ENCODE data around the gene AQP2. TPM values are rescaled to one million over a fixed set of nuclear protein-coding genes. Genes with fewer than 3 reads are reported as not detected.

Gene AQP2
- total RNA-seq, 4 donors from 2014 or later = not detected

GRCh38 chr12:49998453-49998852 lies 47.9 kb downstream of the AQP2 start:
- Histone ChIP-seq H3K9me3 (no peaks in the 10 kb centered on the region), H3K27me3 (no peaks in the 10 kb centered on the region), H3K36me3 (peaks cover 0 to 39% (median 9%) of the 10 kb centered on the region in 4 donors), H3K4me3 (no peak overlapping the region), H3K4me1 (no peaks in the 10 kb centered on the region), H3K27ac (no peak overlapping the region)
- intact Hi-C loops (cut with DNase I; ENCODE audit: low total_unique reads) (no loop called here), in situ Hi-C loops (cut with MboI; ENCODE audit: low pct_ligation_motif_present in 1 of 4, low pct_unique_long_range_greater_than_20kb in 1 of 4, low sequenced_read_pairs in 3 of 4) (no loop called here)
- TF ChIP-seq POLR2AphosphoS5 (IDR thresholded peaks at IDR 0.05) (no peak), EP300 (IDR thresholded peaks at IDR 0.05; ENCODE audit: low read depth) (no peak), POLR2A (IDR thresholded peaks at IDR 0.05) (no peak)
- TF ChIP-seq, protein P1, sequence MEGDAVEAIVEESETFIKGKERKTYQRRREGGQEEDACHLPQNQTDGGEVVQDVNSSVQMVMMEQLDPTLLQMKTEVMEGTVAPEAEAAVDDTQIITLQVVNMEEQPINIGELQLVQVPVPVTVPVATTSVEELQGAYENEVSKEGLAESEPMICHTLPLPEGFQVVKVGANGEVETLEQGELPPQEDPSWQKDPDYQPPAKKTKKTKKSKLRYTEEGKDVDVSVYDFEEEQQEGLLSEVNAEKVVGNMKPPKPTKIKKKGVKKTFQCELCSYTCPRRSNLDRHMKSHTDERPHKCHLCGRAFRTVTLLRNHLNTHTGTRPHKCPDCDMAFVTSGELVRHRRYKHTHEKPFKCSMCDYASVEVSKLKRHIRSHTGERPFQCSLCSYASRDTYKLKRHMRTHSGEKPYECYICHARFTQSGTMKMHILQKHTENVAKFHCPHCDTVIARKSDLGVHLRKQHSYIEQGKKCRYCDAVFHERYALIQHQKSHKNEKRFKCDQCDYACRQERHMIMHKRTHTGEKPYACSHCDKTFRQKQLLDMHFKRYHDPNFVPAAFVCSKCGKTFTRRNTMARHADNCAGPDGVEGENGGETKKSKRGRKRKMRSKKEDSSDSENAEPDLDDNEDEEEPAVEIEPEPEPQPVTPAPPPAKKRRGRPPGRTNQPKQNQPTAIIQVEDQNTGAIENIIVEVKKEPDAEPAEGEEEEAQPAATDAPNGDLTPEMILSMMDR (IDR thresholded peaks at IDR 0.05) = no peak
- 80 to 95% methylated on average over 1 to 2 of the region's 2 CpGs for WGBS, 2 donors (ENCODE audit: low coverage in 1 of 2)
- DNase-seq = no peak

DNA sequence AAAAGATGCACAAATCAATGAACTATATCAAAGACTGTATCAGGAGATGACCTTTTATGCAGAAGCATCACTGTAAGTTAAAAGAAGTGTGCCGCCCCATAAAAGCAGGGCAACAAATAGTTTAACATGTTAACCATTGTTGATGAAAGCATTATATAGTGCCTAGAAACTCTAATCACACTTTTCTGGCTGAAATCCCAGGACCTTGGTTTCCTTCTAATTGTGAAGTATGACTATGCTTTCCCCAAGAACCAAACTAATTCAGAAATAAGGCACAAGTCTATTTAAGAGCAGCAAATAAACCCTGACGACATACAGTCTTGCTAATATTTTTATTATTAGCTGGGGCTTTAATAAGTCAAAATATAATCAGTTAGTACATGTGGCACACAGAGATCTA lies 53.1 kb downstream of the AQP2 start:
- DNase-seq = no peak
- Histone ChIP-seq H3K27me3 (no peaks in the 10 kb centered on the region), H3K9me3 (no peaks in the 10 kb centered on the region), H3K4me1 (peaks cover 3 to 21% (median 11%) of the 10 kb centered on the region in 4 donors), H3K27ac (peak overlapping the region in 2 of 4 donors; percentile 61 to 73), H3K4me3 (no peak overlapping the region), H3K36me3 (peaks cover 0 to 22% (median under 1%) of the 10 kb centered on the region in 4 donors)
- intact Hi-C loops (cut with DNase I; ENCODE audit: low total_unique reads) (no loop called here), in situ Hi-C loops (cut with MboI; ENCODE audit: low pct_ligation_motif_present in 1 of 4, low pct_unique_long_range_greater_than_20kb in 1 of 4, low sequenced_read_pairs in 3 of 4) (no loop called here)
- no peak for TF ChIP-seq EP300 (IDR thresholded peaks at IDR 0.05; ENCODE audit: low read depth)
- no peak for TF ChIP-seq POLR2AphosphoS5 (IDR thresholded peaks at IDR 0.05)
- no peak for TF ChIP-seq POLR2A (IDR thresholded peaks at IDR 0.05)
- TF ChIP-seq, protein P1 (IDR thresholded peaks at IDR 0.05) = no peak
- WGBS, 2 donors (ENCODE audit: low coverage in 1 of 2) = 56 to 77% methylated on average over 2 of the region's 2 CpGs

GRCh38 chr12:50004696-50005095 lies 54.2 kb downstream of the AQP2 start:
- Histone ChIP-seq H3K27me3 (no peaks in the 10 kb centered on the region), H3K4me1 (peaks cover 3 to 21% (median 11%) of the 10 kb centered on the region in 4 donors), H3K4me3 (no peak overlapping the region), H3K9me3 (no peaks in the 10 kb centered on the region), H3K27ac (peak overlapping the region; percentile 29 to 73 (median 58)), H3K36me3 (peaks cover 0 to 14% (median 0%) of the 10 kb centered on the region in 4 donors)
- TF ChIP-seq, protein P1 (IDR thresholded peaks at IDR 0.05) = no peak
- TF ChIP-seq POLR2AphosphoS5 (IDR thresholded peaks at IDR 0.05) (no peak), EP300 (IDR thresholded peaks at IDR 0.05; ENCODE audit: low read depth) (no peak), POLR2A (IDR thresholded peaks at IDR 0.05) (no peak)
- no peak for DNase-seq
- intact Hi-C loops (cut with DNase I; ENCODE audit: low total_unique reads) (no loop called here), in situ Hi-C loops (cut with MboI; ENCODE audit: low pct_ligation_motif_present in 1 of 4, low pct_unique_long_range_greater_than_20kb in 1 of 4, low sequenced_read_pairs in 3 of 4) (no loop called here)

- Histone ChIP-seq H3K4me1 (peaks cover 3 to 21% (median 11%) of the 10 kb centered on the region in 4 donors), H3K36me3 (peaks cover 0 to 14% (median 0%) of the 10 kb centered on the region in 4 donors), H3K27me3 (no peaks in the 10 kb centered on the region), H3K27ac (peak overlapping the region; percentile 29 to 73 (median 58)), H3K9me3 (no peaks in the 10 kb centered on the region), H3K4me3 (no peak overlapping the region)
- intact Hi-C loops (cut with DNase I; ENCODE audit: low total_unique reads) = no loop called here
- TF ChIP-seq, protein P1 (IDR thresholded peaks at IDR 0.05) = no peak
- no peak for TF ChIP-seq POLR2A (IDR thresholded peaks at IDR 0.05)
- TF ChIP-seq POLR2AphosphoS5 (IDR thresholded peaks at IDR 0.05) = peak in 1 of 3 donors; percentile 35
- no peak for TF ChIP-seq EP300 (IDR thresholded peaks at IDR 0.05; ENCODE audit: low read depth)
- in situ Hi-C loops (cut with MboI; ENCODE audit: low pct_ligation_motif_present in 1 of 4, low pct_unique_long_range_greater_than_20kb in 1 of 4, low sequenced_read_pairs in 3 of 4) = no loop called here
- no peak for DNase-seq
- 63 to 100% methylated on average over 1 to 3 of the region's 3 CpGs for WGBS, 2 donors (ENCODE audit: low coverage in 1 of 2)
These were observed 54.6 kb downstream of the AQP2 start for GRCh38 chr12:50005175-50005574.
